Measurements from ENCODE around the gene DHFR2.

The DHFR2 gene

DNA sequence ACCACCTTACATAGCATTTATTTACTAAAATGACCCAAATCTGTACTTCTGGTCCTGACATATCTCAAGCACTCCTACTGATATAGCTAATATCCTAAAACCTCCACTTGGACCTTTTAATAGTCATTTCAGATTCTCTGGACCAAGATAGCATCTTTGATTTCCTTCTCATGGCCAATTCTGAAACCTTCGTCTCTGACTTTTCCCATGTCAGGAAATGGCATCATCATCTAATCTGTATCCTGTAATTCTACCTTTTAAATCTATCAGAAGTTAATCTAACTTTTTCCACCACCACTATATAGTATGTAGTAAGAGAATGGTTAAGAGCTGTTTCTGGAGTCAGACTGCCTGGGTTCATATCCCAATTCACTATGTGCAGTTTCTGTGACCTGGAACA lies 50.5 kb downstream of the DHFR2 start:
- no peak for DNase-seq (ENCODE audit: low spot score in 2 of 2)
- Mint-ChIP-seq H3K4me1 (peaks cover 6% of the 10 kb centered on the region), H3K27ac (ENCODE audit: low read depth) (no peak overlapping the region), H3K27me3 (no peaks in the 10 kb centered on the region), H3K36me3 (ENCODE audit: insufficient read depth) (no peaks in the 10 kb centered on the region), H3K9me3 (no peaks in the 10 kb centered on the region), H3K4me3 (no peak overlapping the region)
- ATAC-seq (replicated peaks; ENCODE audit: extremely low read depth, poor library complexity, severe bottlenecking), result no peak

DNA sequence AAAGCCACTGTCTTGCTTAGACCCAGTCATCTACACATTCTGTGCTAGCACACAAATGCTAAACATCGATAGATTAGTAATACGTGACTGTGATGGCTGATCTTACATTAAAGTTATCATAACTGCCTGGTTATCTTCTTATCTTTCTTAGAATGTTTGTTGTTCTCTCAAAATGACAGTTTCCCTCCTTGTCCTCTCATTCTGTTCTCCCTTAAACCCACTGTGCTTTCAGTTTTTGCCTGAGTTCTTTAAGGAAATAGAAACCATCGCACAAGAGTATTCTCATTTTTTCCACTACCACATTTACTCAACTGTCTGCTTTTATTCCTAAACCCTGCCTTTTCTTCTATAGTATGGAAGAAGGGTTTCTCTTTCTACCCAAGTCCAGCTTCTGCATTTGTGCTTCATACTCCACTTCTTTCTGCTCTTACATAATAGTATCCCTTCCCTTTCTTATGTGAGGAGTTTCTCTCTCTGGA lies 51.4 kb downstream of the DHFR2 start:
- no peak for DNase-seq (ENCODE audit: low spot score in 2 of 2)
- Mint-ChIP-seq H3K9me3 (no peaks in the 10 kb centered on the region), H3K4me3 (no peak overlapping the region), H3K4me1 (peaks cover 6% of the 10 kb centered on the region), H3K27ac (ENCODE audit: low read depth) (no peak overlapping the region), H3K27me3 (no peaks in the 10 kb centered on the region), H3K36me3 (ENCODE audit: insufficient read depth) (no peaks in the 10 kb centered on the region)
- no peak for ATAC-seq (replicated peaks; ENCODE audit: extremely low read depth, poor library complexity, severe bottlenecking)

DNA sequence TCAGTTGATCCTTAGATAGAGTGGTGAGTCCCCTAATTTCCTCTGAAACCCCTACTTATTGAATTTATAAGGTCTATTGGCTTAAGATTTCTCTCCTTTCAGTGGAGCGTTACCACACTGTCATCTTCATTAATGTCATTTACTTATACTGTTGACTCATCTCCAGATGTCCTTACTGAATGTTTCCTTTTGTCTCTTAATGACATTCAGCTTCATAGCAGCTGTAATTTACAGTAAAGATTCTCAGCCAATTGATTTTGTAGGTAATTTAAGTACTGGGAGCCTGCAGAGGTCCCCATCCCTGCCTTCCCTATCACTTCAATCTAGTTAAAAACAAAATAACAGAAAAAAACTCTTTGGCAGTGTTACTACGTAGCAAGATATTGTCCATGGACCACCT lies 53.1 kb downstream of the DHFR2 start:
- ATAC-seq (replicated peaks; ENCODE audit: extremely low read depth, poor library complexity, severe bottlenecking) (no peak), DNase-seq (ENCODE audit: low spot score in 2 of 2) (no peak)
- Mint-ChIP-seq H3K36me3 (ENCODE audit: insufficient read depth) (no peaks in the 10 kb centered on the region), H3K9me3 (no peaks in the 10 kb centered on the region), H3K4me1 (peaks cover 6% of the 10 kb centered on the region), H3K27me3 (no peaks in the 10 kb centered on the region), H3K4me3 (no peak overlapping the region), H3K27ac (ENCODE audit: low read depth) (no peak overlapping the region)

GRCh38 chr3:94008253-94008652 lies 54.5 kb downstream of the DHFR2 start:
- no peak for DNase-seq (ENCODE audit: low spot score in 2 of 2)
- ATAC-seq (replicated peaks; ENCODE audit: extremely low read depth, poor library complexity, severe bottlenecking), result no peak
- Mint-ChIP-seq H3K36me3 (ENCODE audit: insufficient read depth) (no peaks in the 10 kb centered on the region), H3K27me3 (no peaks in the 10 kb centered on the region), H3K9me3 (no peaks in the 10 kb centered on the region), H3K4me3 (no peak overlapping the region), H3K4me1 (peaks cover 6% of the 10 kb centered on the region), H3K27ac (ENCODE audit: low read depth) (no peak overlapping the region)
